ENCODE measurements around the gene DRAP1.

DNA sequence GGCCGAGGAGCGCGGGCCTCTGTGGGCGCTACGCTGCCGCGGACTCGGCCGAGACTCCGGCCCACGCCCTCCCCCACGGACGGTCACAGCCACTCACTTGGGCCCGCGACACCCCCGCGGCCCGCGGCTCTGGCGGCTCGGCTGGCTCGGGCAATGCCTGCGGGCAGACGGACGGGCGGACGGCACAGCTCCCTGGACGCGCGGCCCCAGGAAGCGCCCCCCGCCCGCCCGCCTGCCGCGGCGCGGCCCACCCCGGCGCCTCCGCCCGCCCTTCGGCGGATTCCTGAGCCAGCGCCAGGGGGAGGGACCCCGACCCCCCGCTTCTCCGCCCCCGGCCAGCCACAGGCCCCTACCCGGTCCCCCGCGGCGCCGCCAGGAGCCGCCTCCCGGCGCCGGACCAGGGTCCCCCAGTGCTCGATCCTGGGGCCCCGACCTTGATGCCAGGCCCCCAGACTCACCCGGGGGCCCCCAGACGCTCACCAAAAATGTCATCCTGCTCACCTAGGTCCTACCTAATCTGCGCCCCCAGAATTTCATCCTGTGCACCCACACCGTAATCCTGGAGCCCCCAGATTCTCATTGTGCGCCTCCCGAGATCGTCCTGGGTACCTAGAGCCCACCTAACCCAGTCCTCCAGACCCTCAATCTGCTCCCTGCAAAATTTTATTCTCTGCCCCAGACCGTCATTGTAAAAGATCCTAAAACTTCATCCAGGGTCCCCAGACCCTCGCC is 46.5 kb upstream of the DRAP1 start, which contains the start of gene EFEMP2:
- TF ChIP-seq, protein P1, sequence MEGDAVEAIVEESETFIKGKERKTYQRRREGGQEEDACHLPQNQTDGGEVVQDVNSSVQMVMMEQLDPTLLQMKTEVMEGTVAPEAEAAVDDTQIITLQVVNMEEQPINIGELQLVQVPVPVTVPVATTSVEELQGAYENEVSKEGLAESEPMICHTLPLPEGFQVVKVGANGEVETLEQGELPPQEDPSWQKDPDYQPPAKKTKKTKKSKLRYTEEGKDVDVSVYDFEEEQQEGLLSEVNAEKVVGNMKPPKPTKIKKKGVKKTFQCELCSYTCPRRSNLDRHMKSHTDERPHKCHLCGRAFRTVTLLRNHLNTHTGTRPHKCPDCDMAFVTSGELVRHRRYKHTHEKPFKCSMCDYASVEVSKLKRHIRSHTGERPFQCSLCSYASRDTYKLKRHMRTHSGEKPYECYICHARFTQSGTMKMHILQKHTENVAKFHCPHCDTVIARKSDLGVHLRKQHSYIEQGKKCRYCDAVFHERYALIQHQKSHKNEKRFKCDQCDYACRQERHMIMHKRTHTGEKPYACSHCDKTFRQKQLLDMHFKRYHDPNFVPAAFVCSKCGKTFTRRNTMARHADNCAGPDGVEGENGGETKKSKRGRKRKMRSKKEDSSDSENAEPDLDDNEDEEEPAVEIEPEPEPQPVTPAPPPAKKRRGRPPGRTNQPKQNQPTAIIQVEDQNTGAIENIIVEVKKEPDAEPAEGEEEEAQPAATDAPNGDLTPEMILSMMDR (IDR thresholded peaks at IDR 0.05; ENCODE audit: insufficient read depth, low read depth, low read length), result no peak
- TF ChIP-seq EZH2 (IDR thresholded peaks at IDR 0.05; ENCODE audit: insufficient read depth, low read length), result no peak
